SU-DHL-6 (cell line): Measurements from ENCODE around the gene TK1.
"Not testable (repeated sequence)": the region's sequence is repeated elsewhere in the genome, so short reads cannot be mapped to it uniquely, and the experiment has no call there.

Experiments used
- H2AFZ ChIP-seq: fragments of 200-600 bp; sonication (generic); 2 replicates; pipeline ENCODE4 v1.6.1; 2014; ENCODE audit warnings: low read depth, mild to moderate bottlenecking, moderate library complexity, mixed read lengths, antibody characterized with exemption, low read length; ENCODE audit not compliant: severe bottlenecking
- H3F3A ChIP-seq: fragments of 200-600 bp; shearing (Covaris generic); 2 replicates; pipeline ENCODE4 v1.6.0; 2016; ENCODE audit warnings: antibody characterized with exemption, mild to moderate bottlenecking; ENCODE audit not compliant: insufficient read depth
- H3K27ac ChIP-seq: fragments of 200-600 bp; sonication (generic); 2 replicates; pipeline ENCODE4 v1.5.1; 2016; ENCODE audit warnings: low read depth, mild to moderate bottlenecking, low read length, moderate library complexity, mixed read lengths
- H3K27me3 ChIP-seq: fragments of 200-600 bp; sonication (generic), shearing (Covaris generic); 2 replicates; pipeline ENCODE4 v1.6.0; 2014; ENCODE audit warnings: mild to moderate bottlenecking, low read length
- H3K36me3 ChIP-seq: fragments of 200-600 bp; sonication (generic); 2 replicates; pipeline ENCODE4 v1.6.1; 2014; ENCODE audit warnings: mild to moderate bottlenecking, low read length, mixed read lengths
- H3K4me2 ChIP-seq: fragments of 300-600, 200-600 bp; shearing (Covaris generic), sonication (generic); 2 replicates; pipeline ENCODE4 v1.6.0; 2014; ENCODE audit warnings: low read length, low read depth, mild to moderate bottlenecking; ENCODE audit not compliant: poor library complexity, severe bottlenecking
- H3K4me3 ChIP-seq: fragments of 200-600 bp; sonication (generic); 2 replicates; pipeline ENCODE4 v1.5.1; 2014; ENCODE audit warnings: antibody characterized with exemption, low read length, mild to moderate bottlenecking, mixed read lengths; ENCODE audit not compliant: insufficient read depth, poor library complexity, severe bottlenecking
- H3K79me2 ChIP-seq: fragments of 200-600 bp; sonication (generic); 2 replicates; pipeline ENCODE4 v1.6.1; 2014; ENCODE audit warnings: mild to moderate bottlenecking, low read length, moderate library complexity; ENCODE audit not compliant: insufficient read depth
- H3K9ac ChIP-seq: fragments of 200-600 bp; sonication (generic); 2 replicates; pipeline ENCODE4 v1.7.0; 2014; ENCODE audit warnings: mild to moderate bottlenecking, low read length
- H3K9me2 ChIP-seq: fragments of 200-600 bp; sonication (generic); replicated peaks from 2 replicates; pipeline ENCODE4 v1.6.1; 2014; ENCODE audit warnings: low read length; ENCODE audit not compliant: insufficient read depth
- H3K9me3 ChIP-seq: fragments of 200-600 bp; sonication (generic); 2 replicates; pipeline ENCODE4 v1.6.1; 2014; ENCODE audit warnings: low read length, mixed read lengths; ENCODE audit not compliant: insufficient read depth
- H4K20me1 ChIP-seq: fragments of 200-600 bp; sonication (generic); 2 replicates; pipeline ENCODE4 v1.6.1; 2014; ENCODE audit warnings: low read depth, mild to moderate bottlenecking, antibody characterized with exemption, low read length, moderate library complexity, mixed read lengths
- EZH2phosphoT487 ChIP-seq: fragments of 200-600 bp; sonication (generic), shearing (Covaris generic); conservative IDR thresholded peaks from 2 replicates; pipeline ENCODE4 v1.6.1; 2018; ENCODE audit warnings: mild to moderate bottlenecking, antibody characterized with exemption, low read length, moderate library complexity, mixed read lengths
- TF ChIP-seq, protein P1 (sequence below): fragments of 200-600 bp; sonication (generic); IDR thresholded peaks from one replicate; pipeline ENCODE4 v1.5.1; 2017; ENCODE audit warnings: antibody characterized with exemption, mild to moderate bottlenecking, low read length, moderate library complexity; ENCODE audit not compliant: insufficient read depth, poor library complexity, severe bottlenecking

Gene TK1

DNA sequence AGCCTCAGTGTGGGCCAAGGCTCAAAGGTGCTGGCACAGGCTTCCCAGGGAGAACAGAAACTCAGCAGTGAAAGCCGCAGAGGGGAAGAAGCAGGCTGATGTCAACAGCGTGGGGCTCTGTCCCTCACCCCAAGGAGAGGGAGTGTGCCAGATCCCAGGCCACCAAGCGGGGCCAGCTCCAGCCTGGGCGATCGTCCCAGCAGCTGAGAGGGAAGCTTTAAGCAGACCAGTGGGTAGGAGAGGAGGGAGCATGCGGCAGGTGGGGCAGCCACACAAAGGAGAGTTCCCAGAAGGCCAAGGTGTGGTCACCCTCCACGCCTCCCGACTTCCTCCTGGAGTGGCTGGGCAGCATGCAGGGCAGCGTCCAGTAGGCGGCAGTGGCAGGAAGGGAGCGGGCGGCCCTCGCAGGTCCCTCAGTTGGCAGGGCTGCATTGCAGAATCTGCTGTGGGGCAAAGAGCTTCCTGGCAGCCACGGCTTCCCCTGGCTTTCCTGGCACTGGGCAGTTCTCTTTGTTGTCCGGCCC is 12.4 kb downstream of the TK1 start:
- no peaks in the 10 kb centered on the region for H3K27me3 ChIP-seq
- no peak overlapping the region for H2AFZ ChIP-seq
- no peak overlapping the region for H3K4me2 ChIP-seq
- H3K79me2 ChIP-seq, result peaks cover 18% of the 10 kb centered on the region
- TF ChIP-seq, protein P1, sequence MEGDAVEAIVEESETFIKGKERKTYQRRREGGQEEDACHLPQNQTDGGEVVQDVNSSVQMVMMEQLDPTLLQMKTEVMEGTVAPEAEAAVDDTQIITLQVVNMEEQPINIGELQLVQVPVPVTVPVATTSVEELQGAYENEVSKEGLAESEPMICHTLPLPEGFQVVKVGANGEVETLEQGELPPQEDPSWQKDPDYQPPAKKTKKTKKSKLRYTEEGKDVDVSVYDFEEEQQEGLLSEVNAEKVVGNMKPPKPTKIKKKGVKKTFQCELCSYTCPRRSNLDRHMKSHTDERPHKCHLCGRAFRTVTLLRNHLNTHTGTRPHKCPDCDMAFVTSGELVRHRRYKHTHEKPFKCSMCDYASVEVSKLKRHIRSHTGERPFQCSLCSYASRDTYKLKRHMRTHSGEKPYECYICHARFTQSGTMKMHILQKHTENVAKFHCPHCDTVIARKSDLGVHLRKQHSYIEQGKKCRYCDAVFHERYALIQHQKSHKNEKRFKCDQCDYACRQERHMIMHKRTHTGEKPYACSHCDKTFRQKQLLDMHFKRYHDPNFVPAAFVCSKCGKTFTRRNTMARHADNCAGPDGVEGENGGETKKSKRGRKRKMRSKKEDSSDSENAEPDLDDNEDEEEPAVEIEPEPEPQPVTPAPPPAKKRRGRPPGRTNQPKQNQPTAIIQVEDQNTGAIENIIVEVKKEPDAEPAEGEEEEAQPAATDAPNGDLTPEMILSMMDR, result no peak
- no peak for TF ChIP-seq EZH2phosphoT487
- H3K9me2 ChIP-seq, result no peaks in the 10 kb centered on the region
- peak overlapping the region; percentile 47 for H3K27ac ChIP-seq
- H3K9ac ChIP-seq, result peak overlapping the region; percentile 8; the same call in 1 of the 2 replicates
- peaks cover 53% of the 10 kb centered on the region for H3F3A ChIP-seq
- H3K4me3 ChIP-seq, result no peak overlapping the region
- H3K9me3 ChIP-seq, result no peaks in the 10 kb centered on the region
- no peaks in the 10 kb centered on the region for H3K36me3 ChIP-seq
- no peaks in the 10 kb centered on the region; the same call in 1 of the 2 replicates for H4K20me1 ChIP-seq

DNA sequence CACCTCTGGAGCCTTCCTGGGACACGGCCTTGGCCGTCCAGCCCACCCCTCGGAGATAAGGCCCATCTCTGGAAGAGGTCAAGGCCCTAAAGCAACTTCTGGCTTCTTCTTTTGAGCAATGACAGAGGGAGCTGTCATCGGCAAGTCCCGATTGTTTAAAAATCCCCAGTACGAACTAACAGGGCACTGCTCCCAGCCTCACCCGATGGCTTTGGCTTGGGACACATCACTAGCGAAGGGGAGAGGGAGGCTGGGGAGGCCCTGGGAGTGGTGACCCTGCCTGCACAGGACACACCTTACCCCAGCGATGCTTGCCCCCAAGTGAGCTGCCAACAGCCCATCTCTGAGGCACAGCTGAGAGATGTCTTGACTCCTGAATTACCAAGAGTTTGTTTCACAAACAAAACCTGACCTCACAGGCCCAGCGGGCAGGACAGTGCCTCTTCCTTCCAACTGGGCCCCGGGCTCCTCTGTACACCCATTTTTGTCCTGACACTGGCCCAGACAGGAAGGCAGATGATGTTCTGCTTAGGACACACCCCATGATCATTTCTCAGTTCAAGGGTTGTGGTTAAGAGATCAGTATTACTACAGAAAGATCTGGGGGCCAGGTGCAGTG is 13.6 kb downstream of the TK1 start:
- Histone ChIP-seq H4K20me1 (no peaks in the 10 kb centered on the region; the same call in 1 of the 2 replicates), H3K9me3 (no peaks in the 10 kb centered on the region), H3K9me2 (no peaks in the 10 kb centered on the region), H3K4me2 (no peak overlapping the region), H3F3A (peaks cover 56% of the 10 kb centered on the region), H2AFZ (no peak overlapping the region), H3K9ac (no peak overlapping the region), H3K36me3 (no peaks in the 10 kb centered on the region), H3K27me3 (no peaks in the 10 kb centered on the region), H3K27ac (peak overlapping the region; percentile 47), H3K79me2 (peaks cover 27% of the 10 kb centered on the region), H3K4me3 (no peak overlapping the region)
- no peak for TF ChIP-seq EZH2phosphoT487
- TF ChIP-seq, protein P1, result no peak

DNA sequence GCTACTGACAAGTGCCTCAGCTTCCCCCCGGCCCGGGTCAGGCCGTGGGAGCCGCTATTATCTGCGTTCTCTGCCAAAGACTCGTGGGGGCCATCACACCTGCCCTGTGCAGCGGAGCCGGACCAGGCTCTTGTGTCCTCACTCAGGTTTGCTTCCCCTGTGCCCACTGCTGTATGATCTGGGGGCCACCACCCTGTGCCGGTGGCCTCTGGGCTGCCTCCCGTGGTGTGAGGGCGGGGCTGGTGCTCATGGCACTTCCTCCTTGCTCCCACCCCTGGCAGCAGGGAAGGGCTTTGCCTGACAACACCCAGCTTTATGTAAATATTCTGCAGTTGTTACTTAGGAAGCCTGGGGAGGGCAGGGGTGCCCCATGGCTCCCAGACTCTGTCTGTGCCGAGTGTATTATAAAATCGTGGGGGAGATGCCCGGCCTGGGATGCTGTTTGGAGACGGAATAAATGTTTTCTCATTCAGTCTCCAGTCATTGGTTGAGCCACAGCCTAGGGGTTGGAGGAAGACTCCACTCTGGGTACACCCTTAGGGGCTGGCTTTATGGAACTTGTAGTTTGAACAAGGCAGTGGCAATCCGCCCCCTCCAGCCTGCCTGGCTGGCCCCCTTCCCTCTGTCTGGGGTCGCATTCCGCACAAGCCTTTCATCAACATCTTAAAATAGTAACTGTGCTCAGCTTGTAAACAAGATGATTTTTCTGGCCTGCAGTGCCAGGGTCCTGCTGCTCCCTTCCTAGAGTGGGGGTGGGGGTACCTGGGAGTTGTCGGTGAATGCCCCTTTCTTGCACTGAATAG is 14.4 kb downstream of the TK1 start:
- no peaks in the 10 kb centered on the region for H3K27me3 ChIP-seq
- TF ChIP-seq, protein P1, result no peak
- TF ChIP-seq EZH2phosphoT487, result no peak
- H3K79me2 ChIP-seq, result peaks cover 31% of the 10 kb centered on the region
- H3K9ac ChIP-seq, result no peak overlapping the region
- no peaks in the 10 kb centered on the region for H3K36me3 ChIP-seq
- H4K20me1 ChIP-seq, result no peaks in the 10 kb centered on the region; the same call in 1 of the 2 replicates
- H2AFZ ChIP-seq, result no peak overlapping the region
- no peaks in the 10 kb centered on the region for H3K9me3 ChIP-seq
- no peak overlapping the region for H3K4me2 ChIP-seq
- H3F3A ChIP-seq, result peaks cover 56% of the 10 kb centered on the region
- peak overlapping the region; percentile 47 for H3K27ac ChIP-seq
- H3K9me2 ChIP-seq, result no peaks in the 10 kb centered on the region
- no peak overlapping the region for H3K4me3 ChIP-seq

DNA sequence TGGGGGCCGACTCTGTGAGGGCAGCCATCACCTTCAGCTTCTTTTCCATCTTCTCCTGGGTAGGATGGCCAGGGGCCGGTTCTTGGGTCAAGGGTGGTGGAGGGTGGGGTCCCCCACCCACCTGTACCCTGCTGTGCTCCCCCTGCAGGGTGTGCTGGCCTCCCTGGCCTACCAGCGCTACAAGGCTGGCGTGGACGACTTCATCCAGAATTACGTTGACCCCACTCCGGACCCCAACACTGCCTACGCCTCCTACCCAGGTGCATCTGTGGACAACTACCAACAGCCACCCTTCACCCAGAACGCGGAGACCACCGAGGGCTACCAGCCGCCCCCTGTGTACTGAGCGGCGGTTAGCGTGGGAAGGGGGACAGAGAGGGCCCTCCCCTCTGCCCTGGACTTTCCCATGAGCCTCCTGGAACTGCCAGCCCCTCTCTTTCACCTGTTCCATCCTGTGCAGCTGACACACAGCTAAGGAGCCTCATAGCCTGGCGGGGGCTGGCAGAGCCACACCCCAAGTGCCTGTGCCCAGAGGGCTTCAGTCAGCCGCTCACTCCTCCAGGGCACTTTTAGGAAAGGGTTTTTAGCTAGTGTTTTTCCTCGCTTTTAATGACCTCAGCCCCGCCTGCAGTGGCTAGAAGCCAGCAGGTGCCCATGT is 15.1 kb downstream of the TK1 start:
- H3K36me3 ChIP-seq, H3K9ac ChIP-seq, H3K4me2 ChIP-seq: not testable (repeated sequence)

More for the DNA sequence above, 15.1 kb downstream of the TK1 start:
- not testable (repeated sequence) for H3K27me3 ChIP-seq, H2AFZ ChIP-seq, H3K4me3 ChIP-seq, H4K20me1 ChIP-seq, H3K9me2 ChIP-seq, H3K9me3 ChIP-seq
- Histone ChIP-seq H3F3A (peaks cover 55% of the 10 kb centered on the region), H3K27ac (peak overlapping the region; percentile 47; the same call in 1 of the 2 replicates), H3K79me2 (peaks cover 31% of the 10 kb centered on the region)
